ENCODE measurements around the gene POLL.

Gene POLL

GRCh38 chr10:101559596-101560297 is 28.3 kb downstream of the POLL start:
- H3K27ac ChIP-seq (ENCODE audit: low read depth, low read length) = no peak overlapping the region

GRCh38 chr10:101558671-101559595 is 29.1 kb downstream of the POLL start:
- Histone ChIP-seq H3K27ac (ENCODE audit: low read depth, low read length) (no peak overlapping the region), H3K79me2 (ENCODE audit: insufficient read depth, low read length) (no peaks in the 10 kb centered on the region), H3K4me3 (ENCODE audit: insufficient read depth, low read length, poor library complexity, severe bottlenecking) (no peak overlapping the region), H3F3A (ENCODE audit: insufficient read depth) (no peaks in the 10 kb centered on the region), H3K9ac (ENCODE audit: low read length) (no peak overlapping the region), H3K9me3 (ENCODE audit: insufficient read depth, low read length) (no peaks in the 10 kb centered on the region), H3K27me3 (ENCODE audit: low read length) (no peaks in the 10 kb centered on the region), H2AFZ (ENCODE audit: low read depth, low read length, severe bottlenecking) (no peak overlapping the region), H3K4me2 (ENCODE audit: low read depth, low read length, poor library complexity, severe bottlenecking) (no peak overlapping the region), H3K9me2 (replicated peaks; ENCODE audit: insufficient read depth, low read length) (no peaks in the 10 kb centered on the region), H4K20me1 (ENCODE audit: low read depth, low read length) (no peaks in the 10 kb centered on the region), H3K36me3 (ENCODE audit: low read length) (no peaks in the 10 kb centered on the region)
- TF ChIP-seq CTCF (IDR thresholded peaks at IDR 0.05; ENCODE audit: insufficient read depth, low read length, poor library complexity, severe bottlenecking) (no peak), EZH2phosphoT487 (conservative IDR thresholded peaks at IDR 0.05; ENCODE audit: low read length) (no peak)

More at GRCh38 chr10:101559596-101560297, 28.3 kb downstream of the POLL start:
- Histone ChIP-seq H3K79me2 (ENCODE audit: insufficient read depth, low read length) (no peaks in the 10 kb centered on the region), H4K20me1 (ENCODE audit: low read depth, low read length) (no peaks in the 10 kb centered on the region), H3K36me3 (ENCODE audit: low read length) (no peaks in the 10 kb centered on the region), H3K4me2 (ENCODE audit: low read depth, low read length, poor library complexity, severe bottlenecking) (no peak overlapping the region), H3K9me3 (ENCODE audit: insufficient read depth, low read length) (no peaks in the 10 kb centered on the region), H2AFZ (ENCODE audit: low read depth, low read length, severe bottlenecking) (no peak overlapping the region), H3K27me3 (ENCODE audit: low read length) (no peaks in the 10 kb centered on the region), H3K4me3 (ENCODE audit: insufficient read depth, low read length, poor library complexity, severe bottlenecking) (no peak overlapping the region), H3K9me2 (replicated peaks; ENCODE audit: insufficient read depth, low read length) (no peaks in the 10 kb centered on the region), H3K9ac (ENCODE audit: low read length) (no peak overlapping the region), H3F3A (ENCODE audit: insufficient read depth) (no peaks in the 10 kb centered on the region)
- TF ChIP-seq EZH2phosphoT487 (conservative IDR thresholded peaks at IDR 0.05; ENCODE audit: low read length) = no peak
- TF ChIP-seq CTCF (IDR thresholded peaks at IDR 0.05; ENCODE audit: insufficient read depth, low read length, poor library complexity, severe bottlenecking) = no peak

- H3F3A ChIP-seq (ENCODE audit: insufficient read depth) = no peaks in the 10 kb centered on the region
- no peak overlapping the region for H3K9ac ChIP-seq (ENCODE audit: low read length)
- H3K4me2 ChIP-seq (ENCODE audit: low read depth, low read length, poor library complexity, severe bottlenecking) = no peak overlapping the region
- TF ChIP-seq CTCF (IDR thresholded peaks at IDR 0.05; ENCODE audit: insufficient read depth, low read length, poor library complexity, severe bottlenecking) (no peak), EZH2phosphoT487 (conservative IDR thresholded peaks at IDR 0.05; ENCODE audit: low read length) (no peak)
- H3K27me3 ChIP-seq (ENCODE audit: low read length) = no peaks in the 10 kb centered on the region
- H2AFZ ChIP-seq (ENCODE audit: low read depth, low read length, severe bottlenecking) = no peak overlapping the region
- H3K9me2 ChIP-seq (replicated peaks; ENCODE audit: insufficient read depth, low read length) = no peaks in the 10 kb centered on the region
- H3K4me3 ChIP-seq (ENCODE audit: insufficient read depth, low read length, poor library complexity, severe bottlenecking) = no peak overlapping the region
- no peak overlapping the region for H3K27ac ChIP-seq (ENCODE audit: low read depth, low read length)
- no peaks in the 10 kb centered on the region for H3K9me3 ChIP-seq (ENCODE audit: insufficient read depth, low read length)
- no peaks in the 10 kb centered on the region for H3K79me2 ChIP-seq (ENCODE audit: insufficient read depth, low read length)
- no peaks in the 10 kb centered on the region for H3K36me3 ChIP-seq (ENCODE audit: low read length)
- H4K20me1 ChIP-seq (ENCODE audit: low read depth, low read length) = no peaks in the 10 kb centered on the region
Measured at GRCh38 chr10:101558204-101558603, 29.9 kb downstream of the POLL start.

Data from SU-DHL-6 (cell line).